ENCODE measurements around the gene ORC4.

ORC4 gene

GRCh38 chr2:147923846-147924245, 96.7 kb downstream of the ORC4 start:
- Histone ChIP-seq H3K4me1 (ENCODE audit: control insufficient read depth, insufficient read depth, low read length) (no peaks in the 10 kb centered on the region), H3K9me3 (ENCODE audit: control insufficient read depth, insufficient read depth, low read length) (no peaks in the 10 kb centered on the region), H3K9ac (ENCODE audit: low read depth, low read length) (no peak overlapping the region), H3K4me3 (ENCODE audit: low read depth, low read length) (no peak overlapping the region), H3K27me3 (ENCODE audit: control insufficient read depth, insufficient read depth, low read length) (no peaks in the 10 kb centered on the region), H3K36me3 (ENCODE audit: control insufficient read depth, insufficient read depth, low read length) (no peaks in the 10 kb centered on the region)

DNA sequence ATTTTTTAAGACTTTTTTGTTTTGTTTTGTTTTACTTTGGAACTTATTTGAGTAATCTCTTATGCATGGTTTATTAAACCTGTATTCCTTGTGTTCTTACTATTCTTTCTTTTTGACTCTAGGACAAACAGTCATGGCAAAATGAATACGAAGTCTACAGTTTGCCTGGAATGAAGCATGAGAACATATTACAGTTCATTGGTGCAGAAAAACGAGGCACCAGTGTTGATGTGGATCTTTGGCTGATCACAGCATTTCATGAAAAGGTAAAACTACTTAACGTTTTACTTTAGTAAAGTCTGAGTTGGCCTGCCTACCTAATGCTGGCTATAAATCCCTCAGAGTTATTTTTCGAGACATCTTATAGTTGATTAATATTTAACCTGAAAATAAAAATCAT, 103.4 kb downstream of the ORC4 start:
- Histone ChIP-seq H3K9ac (ENCODE audit: low read depth, low read length) (no peak overlapping the region), H3K4me1 (ENCODE audit: control insufficient read depth, insufficient read depth, low read length) (no peaks in the 10 kb centered on the region), H3K9me3 (ENCODE audit: control insufficient read depth, insufficient read depth, low read length) (no peaks in the 10 kb centered on the region), H3K27me3 (ENCODE audit: control insufficient read depth, insufficient read depth, low read length) (no peaks in the 10 kb centered on the region), H3K4me3 (ENCODE audit: low read depth, low read length) (no peak overlapping the region), H3K36me3 (ENCODE audit: control insufficient read depth, insufficient read depth, low read length) (no peaks in the 10 kb centered on the region)

DNA sequence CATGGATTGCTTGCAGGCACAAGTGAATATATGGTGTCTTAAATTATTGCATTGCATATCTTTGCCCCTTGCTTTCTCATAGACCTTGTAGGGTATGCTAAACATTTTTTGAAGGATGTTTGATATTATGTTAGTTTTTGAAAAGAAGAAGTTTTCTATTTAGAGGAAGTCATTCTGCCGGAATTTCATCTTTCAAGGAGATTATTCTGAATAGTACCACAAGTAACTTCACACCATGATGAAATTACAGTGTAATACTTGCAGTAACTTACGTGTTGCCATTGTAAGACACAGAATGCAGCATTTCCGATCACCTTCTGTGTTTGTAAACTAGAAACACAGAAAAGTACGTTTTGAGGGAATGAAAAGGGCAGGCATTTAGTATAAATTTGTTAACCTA, 103.8 kb downstream of the ORC4 start:
- Histone ChIP-seq H3K9me3 (ENCODE audit: control insufficient read depth, insufficient read depth, low read length) (no peaks in the 10 kb centered on the region), H3K36me3 (ENCODE audit: control insufficient read depth, insufficient read depth, low read length) (no peaks in the 10 kb centered on the region), H3K9ac (ENCODE audit: low read depth, low read length) (no peak overlapping the region), H3K4me3 (ENCODE audit: low read depth, low read length) (no peak overlapping the region), H3K4me1 (ENCODE audit: control insufficient read depth, insufficient read depth, low read length) (no peaks in the 10 kb centered on the region), H3K27me3 (ENCODE audit: control insufficient read depth, insufficient read depth, low read length) (no peaks in the 10 kb centered on the region)

DNA sequence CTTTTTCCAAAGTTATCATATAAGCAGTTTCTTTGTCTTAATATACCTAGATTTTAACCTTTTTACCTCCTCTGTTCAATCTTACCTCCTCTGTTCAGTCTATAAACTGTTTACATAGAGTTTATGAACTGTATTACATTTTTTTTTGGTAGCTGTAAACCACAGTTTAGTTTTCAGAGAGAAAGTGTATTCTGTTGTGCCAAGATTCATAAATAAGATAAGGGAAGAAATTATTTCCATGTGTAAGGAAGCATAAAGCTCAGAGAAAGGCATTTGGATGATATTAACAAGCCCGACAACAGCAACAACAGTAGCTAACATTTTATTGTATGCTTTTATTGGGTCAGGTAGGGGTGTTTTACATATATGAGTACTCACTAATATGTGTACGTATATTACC, 104.5 kb downstream of the ORC4 start:
- Histone ChIP-seq H3K9me3 (ENCODE audit: control insufficient read depth, insufficient read depth, low read length) (no peaks in the 10 kb centered on the region), H3K4me1 (ENCODE audit: control insufficient read depth, insufficient read depth, low read length) (no peaks in the 10 kb centered on the region), H3K36me3 (ENCODE audit: control insufficient read depth, insufficient read depth, low read length) (no peaks in the 10 kb centered on the region), H3K9ac (ENCODE audit: low read depth, low read length) (no peak overlapping the region), H3K4me3 (ENCODE audit: low read depth, low read length) (no peak overlapping the region), H3K27me3 (ENCODE audit: control insufficient read depth, insufficient read depth, low read length) (no peaks in the 10 kb centered on the region)

DNA sequence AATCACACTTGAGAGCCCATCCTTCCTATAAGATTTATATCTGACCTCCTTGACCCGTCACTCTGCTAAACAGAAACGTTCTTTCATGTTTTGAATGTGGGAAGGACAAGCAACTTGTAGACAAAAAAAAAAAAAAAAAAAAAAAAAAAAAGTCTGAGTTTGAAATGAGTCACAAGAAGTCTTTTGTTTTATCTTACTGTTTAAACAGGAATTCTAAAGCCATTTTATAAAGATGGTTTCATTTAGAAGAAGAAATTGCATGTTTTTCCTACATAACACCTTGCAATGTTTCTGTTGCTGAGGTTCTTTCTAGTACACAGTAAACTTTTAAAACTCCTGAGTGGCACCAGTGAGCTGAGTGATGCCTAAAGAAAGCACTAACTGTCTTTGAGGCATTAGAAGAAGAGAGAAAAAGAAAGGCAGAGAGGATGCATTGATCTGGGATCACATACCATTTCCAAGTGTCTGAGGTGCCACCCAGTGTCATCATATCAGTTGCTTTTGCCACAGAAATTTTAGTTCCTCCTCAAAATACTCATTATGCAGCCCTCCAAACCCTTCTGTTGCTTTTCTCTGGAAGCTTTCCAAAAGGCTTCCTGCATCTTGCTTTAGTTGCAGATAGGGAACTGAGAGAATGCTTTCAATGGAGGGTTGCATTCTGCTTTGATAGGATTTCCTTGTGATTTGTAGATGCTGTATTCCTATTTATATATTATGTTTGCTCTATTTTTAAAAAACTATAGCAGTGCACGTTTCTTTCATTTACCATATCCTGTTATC, 106.6 kb downstream of the ORC4 start:
- H3K4me3 ChIP-seq (ENCODE audit: low read depth, low read length): no peak overlapping the region
- no peaks in the 10 kb centered on the region for H3K27me3 ChIP-seq (ENCODE audit: control insufficient read depth, insufficient read depth, low read length)
- H3K36me3 ChIP-seq (ENCODE audit: control insufficient read depth, insufficient read depth, low read length): no peaks in the 10 kb centered on the region
- H3K9me3 ChIP-seq (ENCODE audit: control insufficient read depth, insufficient read depth, low read length): no peaks in the 10 kb centered on the region
- H3K9ac ChIP-seq (ENCODE audit: low read depth, low read length): no peak overlapping the region
- no peaks in the 10 kb centered on the region for H3K4me1 ChIP-seq (ENCODE audit: control insufficient read depth, insufficient read depth, low read length)

- Histone ChIP-seq H3K4me3 (ENCODE audit: low read depth, low read length) (no peak overlapping the region), H3K4me1 (ENCODE audit: control insufficient read depth, insufficient read depth, low read length) (no peaks in the 10 kb centered on the region), H3K36me3 (ENCODE audit: control insufficient read depth, insufficient read depth, low read length) (no peaks in the 10 kb centered on the region), H3K9me3 (ENCODE audit: control insufficient read depth, insufficient read depth, low read length) (no peaks in the 10 kb centered on the region), H3K9ac (ENCODE audit: low read depth, low read length) (no peak overlapping the region), H3K27me3 (ENCODE audit: control insufficient read depth, insufficient read depth, low read length) (no peaks in the 10 kb centered on the region)
These were observed 109.5 kb downstream of the ORC4 start for GRCh38 chr2:147910990-147911473.

- no peaks in the 10 kb centered on the region for H3K4me1 ChIP-seq (ENCODE audit: control insufficient read depth, insufficient read depth, low read length)
- H3K4me3 ChIP-seq (ENCODE audit: low read depth, low read length): no peak overlapping the region
- H3K36me3 ChIP-seq (ENCODE audit: control insufficient read depth, insufficient read depth, low read length): no peaks in the 10 kb centered on the region
- no peaks in the 10 kb centered on the region for H3K27me3 ChIP-seq (ENCODE audit: control insufficient read depth, insufficient read depth, low read length)
- no peaks in the 10 kb centered on the region for H3K9me3 ChIP-seq (ENCODE audit: control insufficient read depth, insufficient read depth, low read length)
- H3K9ac ChIP-seq (ENCODE audit: low read depth, low read length): no peak overlapping the region
These were observed 111.4 kb downstream of the ORC4 start for GRCh38 chr2:147909178-147909577.

GRCh38 chr2:147904051-147904450, 116.5 kb downstream of the ORC4 start:
- H3K9me3 ChIP-seq (ENCODE audit: control insufficient read depth, insufficient read depth, low read length): no peaks in the 10 kb centered on the region
- H3K4me3 ChIP-seq (ENCODE audit: low read depth, low read length): no peak overlapping the region
- no peaks in the 10 kb centered on the region for H3K27me3 ChIP-seq (ENCODE audit: control insufficient read depth, insufficient read depth, low read length)
- H3K4me1 ChIP-seq (ENCODE audit: control insufficient read depth, insufficient read depth, low read length): no peaks in the 10 kb centered on the region
- no peak overlapping the region for H3K9ac ChIP-seq (ENCODE audit: low read depth, low read length)
- no peaks in the 10 kb centered on the region for H3K36me3 ChIP-seq (ENCODE audit: control insufficient read depth, insufficient read depth, low read length)

DNA sequence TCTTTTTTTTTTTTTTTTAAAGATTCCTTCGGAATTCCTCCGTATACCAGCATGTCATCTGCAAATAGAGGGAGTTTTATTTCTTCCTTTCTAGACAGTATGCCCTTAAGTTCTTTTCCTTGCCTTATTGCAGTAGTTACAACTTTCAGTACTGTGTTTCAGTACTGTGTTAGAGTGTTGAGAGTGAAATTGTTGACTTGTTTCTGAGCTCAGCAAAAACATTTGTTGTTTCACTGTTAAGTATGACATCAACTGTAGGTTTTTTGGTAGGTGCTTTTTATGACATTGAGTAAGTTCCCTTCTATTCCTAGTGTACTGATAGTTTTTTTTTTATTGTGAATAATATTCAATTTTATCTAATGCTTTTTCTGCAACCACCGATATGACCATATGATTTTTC, 131.9 kb downstream of the ORC4 start:
- Histone ChIP-seq H3K36me3 (ENCODE audit: control insufficient read depth, insufficient read depth, low read length) (no peaks in the 10 kb centered on the region), H3K4me3 (ENCODE audit: low read depth, low read length) (no peak overlapping the region), H3K4me1 (ENCODE audit: control insufficient read depth, insufficient read depth, low read length) (peaks cover 3% of the 10 kb centered on the region), H3K27me3 (ENCODE audit: control insufficient read depth, insufficient read depth, low read length) (no peaks in the 10 kb centered on the region), H3K9ac (ENCODE audit: low read depth, low read length) (no peak overlapping the region), H3K9me3 (ENCODE audit: control insufficient read depth, insufficient read depth, low read length) (no peaks in the 10 kb centered on the region)

- H3K4me1 ChIP-seq (ENCODE audit: control insufficient read depth, insufficient read depth, low read length): peaks cover 8% of the 10 kb centered on the region
- H3K36me3 ChIP-seq (ENCODE audit: control insufficient read depth, insufficient read depth, low read length): no peaks in the 10 kb centered on the region
- H3K27me3 ChIP-seq (ENCODE audit: control insufficient read depth, insufficient read depth, low read length): no peaks in the 10 kb centered on the region
- H3K9me3 ChIP-seq (ENCODE audit: control insufficient read depth, insufficient read depth, low read length): no peaks in the 10 kb centered on the region
- H3K4me3 ChIP-seq (ENCODE audit: low read depth, low read length): no peak overlapping the region
- H3K9ac ChIP-seq (ENCODE audit: low read depth, low read length): no peak overlapping the region
These were observed 134.4 kb downstream of the ORC4 start for GRCh38 chr2:147886136-147886535.

DNA sequence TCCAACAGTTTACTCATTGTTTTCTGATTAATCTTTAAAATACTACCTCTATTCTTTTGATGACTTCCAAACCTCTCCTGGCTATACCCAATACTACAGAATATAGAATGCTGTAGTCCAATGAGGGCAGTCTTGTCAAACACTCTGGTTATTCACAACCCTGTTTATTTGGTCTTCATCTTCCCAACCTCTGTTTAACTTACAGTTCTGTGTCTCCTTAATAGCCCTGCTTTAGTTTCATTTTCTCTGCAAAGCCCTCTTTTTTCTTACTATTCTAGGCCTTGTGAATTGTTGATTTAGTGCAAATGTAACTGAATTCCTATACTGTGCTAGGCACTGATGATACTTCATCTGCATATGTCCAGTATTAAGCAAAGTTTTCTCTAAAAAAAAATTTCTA, 135.7 kb downstream of the ORC4 start:
- Histone ChIP-seq H3K9me3 (ENCODE audit: control insufficient read depth, insufficient read depth, low read length) (no peaks in the 10 kb centered on the region), H3K36me3 (ENCODE audit: control insufficient read depth, insufficient read depth, low read length) (no peaks in the 10 kb centered on the region), H3K4me3 (ENCODE audit: low read depth, low read length) (no peak overlapping the region), H3K27me3 (ENCODE audit: control insufficient read depth, insufficient read depth, low read length) (no peaks in the 10 kb centered on the region), H3K4me1 (ENCODE audit: control insufficient read depth, insufficient read depth, low read length) (peaks cover 11% of the 10 kb centered on the region), H3K9ac (ENCODE audit: low read depth, low read length) (no peak overlapping the region)

DNA sequence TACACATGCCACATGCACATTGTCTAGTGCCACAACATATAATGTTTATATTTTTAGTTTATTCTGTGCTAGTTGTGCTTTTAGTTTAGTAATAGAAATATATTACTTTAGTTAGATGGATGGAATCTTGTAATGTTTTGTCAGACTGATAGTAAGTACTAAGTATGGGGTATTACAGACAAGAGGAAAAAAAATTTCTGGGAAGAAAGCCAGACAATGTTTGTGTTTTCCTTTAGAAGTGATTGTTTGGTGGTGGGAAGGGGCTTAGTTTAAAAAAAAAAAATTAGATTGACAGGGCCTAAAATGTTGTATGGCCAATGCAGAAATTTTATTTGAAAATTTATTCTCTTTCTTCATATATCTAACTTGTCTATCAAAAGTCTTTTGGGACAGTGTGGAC, 137.9 kb downstream of the ORC4 start:
- Histone ChIP-seq H3K36me3 (ENCODE audit: control insufficient read depth, insufficient read depth, low read length) (no peaks in the 10 kb centered on the region), H3K9ac (ENCODE audit: low read depth, low read length) (no peak overlapping the region), H3K9me3 (ENCODE audit: control insufficient read depth, insufficient read depth, low read length) (no peaks in the 10 kb centered on the region), H3K4me1 (ENCODE audit: control insufficient read depth, insufficient read depth, low read length) (peaks cover 11% of the 10 kb centered on the region), H3K4me3 (ENCODE audit: low read depth, low read length) (no peak overlapping the region), H3K27me3 (ENCODE audit: control insufficient read depth, insufficient read depth, low read length) (no peaks in the 10 kb centered on the region)
